ENCODE data around the gene LRP1.

DNA sequence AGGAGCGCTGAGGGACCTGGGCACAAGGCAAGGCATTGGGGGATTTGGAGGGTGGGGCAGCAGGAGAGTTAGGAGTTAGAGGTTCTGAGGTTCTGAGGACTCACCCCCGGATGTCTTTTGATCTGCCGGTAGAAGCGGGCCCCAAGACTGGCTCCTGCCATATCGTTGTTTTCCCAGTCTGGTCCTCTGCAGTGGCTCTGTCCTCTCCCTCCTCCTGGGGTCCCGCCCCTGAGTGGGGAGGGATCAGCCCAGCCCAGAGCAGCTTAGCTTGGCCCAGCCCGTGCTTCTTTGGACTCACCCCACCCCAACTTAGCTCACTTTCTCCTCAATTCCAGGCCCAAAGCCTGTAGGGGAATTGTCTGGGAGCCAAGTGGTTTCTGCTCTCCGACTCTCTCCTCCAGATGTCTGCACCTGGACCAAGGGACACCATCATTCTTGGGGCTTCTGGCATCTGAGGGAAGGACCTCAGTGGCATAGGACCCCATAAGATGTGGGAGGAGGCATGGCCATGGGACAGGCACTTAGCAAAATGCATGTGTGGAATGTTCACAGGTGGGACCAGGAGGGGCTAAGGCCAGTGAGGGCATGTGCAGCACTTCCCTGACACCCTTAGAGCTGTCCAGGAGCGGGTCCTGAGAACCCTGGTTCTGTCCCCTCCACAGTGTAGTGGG, 108.8 kb downstream of the LRP1 start:
- no peak for TF ChIP-seq POLR2A (IDR thresholded peaks at IDR 0.05; ENCODE audit: extremely low read depth, insufficient read length)
- TF ChIP-seq, protein P1, sequence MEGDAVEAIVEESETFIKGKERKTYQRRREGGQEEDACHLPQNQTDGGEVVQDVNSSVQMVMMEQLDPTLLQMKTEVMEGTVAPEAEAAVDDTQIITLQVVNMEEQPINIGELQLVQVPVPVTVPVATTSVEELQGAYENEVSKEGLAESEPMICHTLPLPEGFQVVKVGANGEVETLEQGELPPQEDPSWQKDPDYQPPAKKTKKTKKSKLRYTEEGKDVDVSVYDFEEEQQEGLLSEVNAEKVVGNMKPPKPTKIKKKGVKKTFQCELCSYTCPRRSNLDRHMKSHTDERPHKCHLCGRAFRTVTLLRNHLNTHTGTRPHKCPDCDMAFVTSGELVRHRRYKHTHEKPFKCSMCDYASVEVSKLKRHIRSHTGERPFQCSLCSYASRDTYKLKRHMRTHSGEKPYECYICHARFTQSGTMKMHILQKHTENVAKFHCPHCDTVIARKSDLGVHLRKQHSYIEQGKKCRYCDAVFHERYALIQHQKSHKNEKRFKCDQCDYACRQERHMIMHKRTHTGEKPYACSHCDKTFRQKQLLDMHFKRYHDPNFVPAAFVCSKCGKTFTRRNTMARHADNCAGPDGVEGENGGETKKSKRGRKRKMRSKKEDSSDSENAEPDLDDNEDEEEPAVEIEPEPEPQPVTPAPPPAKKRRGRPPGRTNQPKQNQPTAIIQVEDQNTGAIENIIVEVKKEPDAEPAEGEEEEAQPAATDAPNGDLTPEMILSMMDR (IDR thresholded peaks at IDR 0.05; ENCODE audit: low read depth, low read length) = no peak
- TF ChIP-seq, protein P2, sequence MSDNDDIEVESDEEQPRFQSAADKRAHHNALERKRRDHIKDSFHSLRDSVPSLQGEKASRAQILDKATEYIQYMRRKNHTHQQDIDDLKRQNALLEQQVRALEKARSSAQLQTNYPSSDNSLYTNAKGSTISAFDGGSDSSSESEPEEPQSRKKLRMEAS (IDR thresholded peaks at IDR 0.05; ENCODE audit: low read depth, low read length) = no peak
